Natural killer cell (primary cell): Measurements from ENCODE around the gene FHIT. TPM values are rescaled to one million over a fixed set of nuclear protein-coding genes. Genes with fewer than 3 reads are reported as not detected.

Source experiments
- ATAC-seq, 3 donors: fragments of 150-1000 bp in 2 of 3; fragments of 200-7000 bp in 1 of 3; cut with Tn5 transposase; 1 replicate in 1 of 3; 2 replicates in 2 of 3; pipeline ENCODE4 v1.10.0; 2021; ENCODE audit warnings: mild to moderate bottlenecking in 2 of 3, moderate library complexity in 2 of 3
- DNase-seq, 2 donors: peaks; one replicate each; pipeline versions ENCODE4 v3.0.0 to v3.0.0-alpha.2; 2013 to 2021; ENCODE audit warnings: mixed read lengths in 1 of 2
- H3K27ac ChIP-seq: one replicate; pipeline ENCODE4 v1.5.1; 2013; ENCODE audit warnings: mild to moderate bottlenecking, low read length
- H3K27me3 ChIP-seq: one replicate; pipeline ENCODE4 v1.6.1; 2013; ENCODE audit warnings: low read length; ENCODE audit not compliant: control insufficient read depth, insufficient read depth
- H3K36me3 ChIP-seq: one replicate; pipeline ENCODE4 v1.6.1; 2013; ENCODE audit warnings: low read length; ENCODE audit not compliant: control insufficient read depth, insufficient read depth
- H3K4me1 ChIP-seq: one replicate; pipeline ENCODE4 v1.6.1; 2013; ENCODE audit warnings: low read length; ENCODE audit not compliant: control insufficient read depth, insufficient read depth
- H3K4me3 ChIP-seq: one replicate; pipeline ENCODE4 v1.5.1; 2013; ENCODE audit warnings: low read length
- H3K9me3 ChIP-seq: one replicate; pipeline ENCODE4 v1.6.1; 2013; ENCODE audit warnings: low read length; ENCODE audit not compliant: control insufficient read depth, insufficient read depth
- H3K27ac Mint-ChIP-seq, 2 donors: one replicate each; pipeline ENCODE4 v1.8.0; 2022; ENCODE audit warnings: mild to moderate bottlenecking in 2 of 2, mixed read lengths in 2 of 2, moderate library complexity in 1 of 2
- H3K27me3 Mint-ChIP-seq, 2 donors: one replicate each; pipeline ENCODE4 v1.8.0; 2022; ENCODE audit warnings: low read depth in 2 of 2, mixed read lengths in 2 of 2
- H3K36me3 Mint-ChIP-seq: one replicate; pipeline ENCODE4 v1.8.0; 2022; ENCODE audit warnings: mixed read lengths
- H3K4me1 Mint-ChIP-seq, 2 donors: one replicate each; pipeline ENCODE4 v1.8.0; 2022; ENCODE audit warnings: mixed read lengths in 2 of 2
- H3K4me3 Mint-ChIP-seq: one replicate; pipeline ENCODE4 v1.8.0; 2022; ENCODE audit warnings: mild to moderate bottlenecking, moderate library complexity, mixed read lengths
- H3K9me3 Mint-ChIP-seq, 2 donors: one replicate each; pipeline ENCODE4 v1.8.0; 2022; ENCODE audit warnings: mixed read lengths in 2 of 2
- WGBS: methylation state at CpG from one replicate; pipeline ENCODE4 v1.1.7; 2013; ENCODE audit warnings: missing lambda C conversion rate; ENCODE audit not compliant: insufficient coverage; 5-methylcytosine and 5-hydroxymethylcytosine counted together
- intact Hi-C: fragments of 100-400 bp; cut with micrococcal nuclease; formaldehyde crosslinking; loops from one replicate; pipeline ENCODE4 v1.14.2; 2022
- total RNA-seq, 4 donors: library from RNA; stranded (reverse); fragments of 120-200 nt in 1 of 4; gene quantifications; one replicate each; pipeline versions ENCODE4 v1.2.3 to v1.2.4, GENCODE V29; 2013 to 2022
- TF ChIP-seq, protein P1 (sequence below): fragments of 200-600 bp; IDR thresholded peaks from one replicate; pipeline ENCODE4 v1.8.0; 2022; ENCODE audit warnings: antibody characterized with exemption

The FHIT gene
- total RNA-seq, 3 donors from 2014 or later (not counting 1 experiment from before 2014, with no cell fraction given) = 2.7 to 6.1 (median 3.3) TPM

DNA sequence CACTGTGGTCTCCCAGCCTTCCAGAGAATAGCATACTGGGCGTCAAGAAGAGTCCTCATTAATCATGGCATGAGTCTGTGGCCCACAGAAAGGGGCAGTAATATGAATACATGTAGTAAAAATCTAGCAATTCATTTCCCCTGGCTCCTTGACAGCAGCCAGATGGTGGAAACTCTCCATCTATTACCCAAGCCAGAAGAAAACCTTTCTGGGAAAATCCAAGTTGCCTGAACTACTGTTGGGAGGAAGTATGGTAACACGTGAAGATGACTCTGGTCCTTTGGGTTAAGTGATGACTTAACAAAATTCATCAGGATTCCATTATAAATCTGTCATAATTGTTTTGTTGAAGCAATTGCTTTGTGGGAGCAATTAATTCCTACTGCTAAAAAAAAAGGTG, 530.5 kb downstream of the FHIT start:
- no peaks in the 10 kb centered on the region for H3K9me3 ChIP-seq
- H3K27ac ChIP-seq = no peak overlapping the region
- DNase-seq (no peak), ATAC-seq (no peak)
- Mint-ChIP-seq H3K27ac (no peak overlapping the region), H3K36me3 (no peaks in the 10 kb centered on the region), H3K4me3 (no peak overlapping the region), H3K9me3 (peaks cover 0 to 6% of the 10 kb centered on the region in 2 donors), H3K4me1 (no peaks in the 10 kb centered on the region), H3K27me3 (no peaks in the 10 kb centered on the region)
- no peaks in the 10 kb centered on the region for H3K27me3 ChIP-seq
- WGBS = 38% methylated on average over 1 of the region's 2 CpGs
- H3K4me1 ChIP-seq = no peaks in the 10 kb centered on the region
- TF ChIP-seq, protein P1, sequence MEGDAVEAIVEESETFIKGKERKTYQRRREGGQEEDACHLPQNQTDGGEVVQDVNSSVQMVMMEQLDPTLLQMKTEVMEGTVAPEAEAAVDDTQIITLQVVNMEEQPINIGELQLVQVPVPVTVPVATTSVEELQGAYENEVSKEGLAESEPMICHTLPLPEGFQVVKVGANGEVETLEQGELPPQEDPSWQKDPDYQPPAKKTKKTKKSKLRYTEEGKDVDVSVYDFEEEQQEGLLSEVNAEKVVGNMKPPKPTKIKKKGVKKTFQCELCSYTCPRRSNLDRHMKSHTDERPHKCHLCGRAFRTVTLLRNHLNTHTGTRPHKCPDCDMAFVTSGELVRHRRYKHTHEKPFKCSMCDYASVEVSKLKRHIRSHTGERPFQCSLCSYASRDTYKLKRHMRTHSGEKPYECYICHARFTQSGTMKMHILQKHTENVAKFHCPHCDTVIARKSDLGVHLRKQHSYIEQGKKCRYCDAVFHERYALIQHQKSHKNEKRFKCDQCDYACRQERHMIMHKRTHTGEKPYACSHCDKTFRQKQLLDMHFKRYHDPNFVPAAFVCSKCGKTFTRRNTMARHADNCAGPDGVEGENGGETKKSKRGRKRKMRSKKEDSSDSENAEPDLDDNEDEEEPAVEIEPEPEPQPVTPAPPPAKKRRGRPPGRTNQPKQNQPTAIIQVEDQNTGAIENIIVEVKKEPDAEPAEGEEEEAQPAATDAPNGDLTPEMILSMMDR = no peak
- intact Hi-C loops = no loop called here
- no peak overlapping the region for H3K4me3 ChIP-seq
- H3K36me3 ChIP-seq = no peaks in the 10 kb centered on the region

DNA sequence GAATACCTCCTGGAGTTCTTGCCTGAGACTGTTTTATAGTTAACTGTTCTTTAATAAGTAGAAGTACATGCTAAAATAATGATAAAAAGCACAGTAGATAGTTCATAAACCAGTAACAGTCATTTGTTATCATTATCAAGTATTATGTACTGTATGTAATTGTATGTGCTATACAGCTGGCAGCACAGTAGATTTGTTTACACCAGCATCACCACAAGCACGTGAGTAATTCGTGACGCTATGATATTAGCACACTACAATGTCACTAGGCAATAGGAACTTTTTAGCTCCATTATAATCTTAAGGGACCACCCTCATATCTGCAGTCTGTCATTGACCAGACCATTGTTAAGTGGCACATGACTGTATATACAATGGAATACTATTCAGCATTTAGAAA, 534.7 kb downstream of the FHIT start:
- no peaks in the 10 kb centered on the region for H3K27me3 ChIP-seq
- Mint-ChIP-seq H3K36me3 (peaks cover 2% of the 10 kb centered on the region), H3K27me3 (no peaks in the 10 kb centered on the region), H3K27ac (no peak overlapping the region), H3K4me1 (no peaks in the 10 kb centered on the region), H3K9me3 (peaks cover under 1 to 6% of the 10 kb centered on the region in 2 donors), H3K4me3 (no peak overlapping the region)
- no peak for ATAC-seq
- no peak for DNase-seq
- intact Hi-C loops = no loop called here
- H3K27ac ChIP-seq = no peak overlapping the region
- H3K9me3 ChIP-seq = no peaks in the 10 kb centered on the region
- WGBS = 88% methylated on average over 3 of the region's 3 CpGs
- H3K36me3 ChIP-seq = no peaks in the 10 kb centered on the region
- H3K4me3 ChIP-seq = no peak overlapping the region
- TF ChIP-seq, protein P1 = no peak
- H3K4me1 ChIP-seq = no peaks in the 10 kb centered on the region

DNA sequence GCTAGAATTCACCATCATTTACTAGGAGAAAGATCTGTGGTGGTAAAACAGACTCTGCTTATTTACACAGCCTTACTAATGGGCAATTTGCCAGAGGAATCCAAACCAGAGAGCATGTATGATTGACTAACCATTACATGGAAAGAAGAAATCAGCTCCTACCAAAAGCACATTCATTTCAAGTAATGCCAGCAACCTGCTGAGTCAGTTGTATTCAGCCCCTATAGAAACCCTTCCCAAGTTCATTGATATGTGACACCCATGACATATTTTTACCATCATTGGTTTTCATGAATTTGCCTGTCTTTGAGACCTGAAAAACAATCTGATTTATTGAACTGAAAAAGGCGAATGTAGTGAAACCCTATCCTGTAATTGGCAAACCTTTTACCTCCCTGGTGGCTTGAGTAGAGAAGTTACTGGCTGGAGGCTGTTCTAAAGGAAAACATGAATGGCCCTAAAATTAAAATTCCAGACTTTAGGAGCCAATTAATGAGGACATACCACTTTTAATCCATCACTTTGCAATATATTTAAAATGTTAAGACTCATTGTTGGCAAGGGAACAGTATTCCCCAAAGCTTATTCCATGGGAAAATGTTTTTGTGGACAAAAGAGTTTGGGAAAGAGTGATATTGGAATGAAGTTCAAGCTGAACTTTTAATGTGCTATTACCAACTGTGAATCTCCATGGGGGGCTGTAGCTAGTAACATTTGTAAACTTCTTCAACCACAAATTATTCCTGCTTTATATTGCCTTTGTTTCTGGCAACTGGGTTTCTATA, 542.9 kb downstream of the FHIT start:
- H3K9me3 ChIP-seq = no peaks in the 10 kb centered on the region
- Mint-ChIP-seq H3K4me1 (no peaks in the 10 kb centered on the region), H3K27me3 (no peaks in the 10 kb centered on the region), H3K4me3 (no peak overlapping the region), H3K27ac (no peak overlapping the region), H3K9me3 (peaks cover 2 to 4% of the 10 kb centered on the region in 2 donors), H3K36me3 (peaks cover 7% of the 10 kb centered on the region)
- no peak for DNase-seq
- no peaks in the 10 kb centered on the region for H3K4me1 ChIP-seq
- intact Hi-C loops = no loop called here
- ATAC-seq = no peak
- H3K27me3 ChIP-seq = no peaks in the 10 kb centered on the region
- H3K36me3 ChIP-seq = no peaks in the 10 kb centered on the region
- 80% methylated on average over 1 of the region's 1 CpG for WGBS
- H3K4me3 ChIP-seq = no peak overlapping the region
- TF ChIP-seq, protein P1 = no peak
- no peak overlapping the region for H3K27ac ChIP-seq
